GM18499 (cell line): Measurements from ENCODE around the gene RSL1D1.
"Not testable (repeated sequence)": the region's sequence is repeated elsewhere in the genome, so short reads cannot be mapped to it uniquely, and the experiment has no call there.

Source experiments
- ATAC-seq: cut with Tn5 transposase; IDR thresholded peaks from one replicate; pipeline ENCODE4 v1.9.1; 2021; ENCODE audit warnings: moderate number of reproducible peaks; ENCODE audit not compliant: insufficient read depth, unreplicated experiment

The RSL1D1 gene

GRCh38 chr16:11848842-11849241 is 2.5 kb downstream of the RSL1D1 start:
- no peak for ATAC-seq

GRCh38 chr16:11844499-11844898 is 6.8 kb downstream of the RSL1D1 start:
- no peak for ATAC-seq

GRCh38 chr16:11843861-11844260 is 7.5 kb downstream of the RSL1D1 start:
- no peak for ATAC-seq

- no peak for ATAC-seq
Measured at GRCh38 chr16:11843206-11843605, 8.1 kb downstream of the RSL1D1 start.

- no peak for ATAC-seq
Measured at GRCh38 chr16:11841026-11841425, 10.3 kb downstream of the RSL1D1 start.

- no peak for ATAC-seq
Measured at GRCh38 chr16:11836650-11837244, 14.6 kb downstream of the RSL1D1 start.

- no peak for ATAC-seq
Measured at GRCh38 chr16:11835891-11836649, 15.3 kb downstream of the RSL1D1 start.

- no peak for ATAC-seq
Measured at GRCh38 chr16:11835309-11835708, 16.0 kb downstream of the RSL1D1 start.

GRCh38 chr16:11833951-11834695 is 17.2 kb downstream of the RSL1D1 start:
- no peak for ATAC-seq

- no peak for ATAC-seq
Measured at GRCh38 chr16:11828696-11829095, 22.6 kb downstream of the RSL1D1 start.

- ATAC-seq, result not testable (repeated sequence)
Measured at GRCh38 chr16:11825520-11826165, 25.7 kb downstream of the RSL1D1 start.

GRCh38 chr16:11824362-11824761 is 27.0 kb downstream of the RSL1D1 start:
- no peak for ATAC-seq

- ATAC-seq, result not testable (repeated sequence)
Measured at GRCh38 chr16:11823645-11824044, 27.7 kb downstream of the RSL1D1 start.

- ATAC-seq, result no peak
Measured at GRCh38 chr16:11819798-11820197, 31.5 kb downstream of the RSL1D1 start.

GRCh38 chr16:11818970-11819369 is 32.4 kb downstream of the RSL1D1 start:
- ATAC-seq, result not testable (repeated sequence)

GRCh38 chr16:11816123-11816522 is 35.2 kb downstream of the RSL1D1 start:
- ATAC-seq, result no peak

- ATAC-seq, result not testable (repeated sequence)
Measured at GRCh38 chr16:11814800-11815199, 36.5 kb downstream of the RSL1D1 start.

GRCh38 chr16:11806721-11807120 is 44.6 kb downstream of the RSL1D1 start:
- ATAC-seq, result no peak

- no peak for ATAC-seq
Measured at GRCh38 chr16:11805556-11805955, 45.8 kb downstream of the RSL1D1 start.

- no peak for ATAC-seq
Measured at GRCh38 chr16:11801481-11802021, 49.8 kb downstream of the RSL1D1 start.

GRCh38 chr16:11800382-11800718 is 51.0 kb downstream of the RSL1D1 start:
- ATAC-seq, result no peak
